ENCODE data around the gene PTPRM.

GRCh38 chr18:8084160-8084559, 517.0 kb downstream of the PTPRM start:
- TF ChIP-seq CTCF (IDR thresholded peaks at IDR 0.05 in 2 of 3, conservative IDR thresholded peaks at IDR 0.05 in 1 of 3; ENCODE audit: borderline replicate concordance in 1 of 3, insufficient read depth in 1 of 3, low read depth in 2 of 3, low read length in 2 of 3) (peak; percentile 34 to 77 (median 69); a peak in 5 of 6 replicates), POLR2AphosphoS5 (IDR thresholded peaks at IDR 0.05; ENCODE audit: low read depth, low read length) (no peak), TCF7L2 (IDR thresholded peaks at IDR 0.05; ENCODE audit: borderline replicate concordance, extremely low read depth, insufficient read depth, insufficient read length) (no peak), ZBTB33 (IDR thresholded peaks at IDR 0.05; ENCODE audit: extremely low read depth, insufficient replicate concordance, low read length) (no peak)

Measured in HCT116 (cell line).